OCI-M2 (cell line): ENCODE results near the gene GALNT16.

Source experiments
- DNase-seq: peaks from one replicate; lab custom pipeline; 2025; ENCODE audit not compliant: unreplicated experiment; lab: John Stamatoyannopoulos, UW

The GALNT16 gene

GRCh38 chr14:69399750-69400149 lies 139.8 kb downstream of the GALNT16 start:
- no peak for DNase-seq

- no peak for DNase-seq
Observed at GRCh38 chr14:69400154-69400553, 140.2 kb downstream of the GALNT16 start.

GRCh38 chr14:69401841-69402240 lies 141.9 kb downstream of the GALNT16 start:
- no peak for DNase-seq

GRCh38 chr14:69404478-69404877 lies 144.5 kb downstream of the GALNT16 start:
- DNase-seq = no peak

- DNase-seq = no peak
Observed at GRCh38 chr14:69404883-69405282, 144.9 kb downstream of the GALNT16 start.

GRCh38 chr14:69405762-69406161 lies 145.8 kb downstream of the GALNT16 start:
- no peak for DNase-seq
